ENCODE data around the gene LAMA5. TPM values are rescaled to one million over a fixed set of nuclear protein-coding genes. Genes with fewer than 3 reads are reported as not detected.
A peak's percentile ranks its signal among the peaks of the same experiment; 100 is the strongest.

Gene LAMA5
- total RNA-seq, 1 experiment from 2014 or later: 28.3 TPM

GRCh38 chr20:62267543-62267942 is 99.6 kb downstream of the LAMA5 start:
- in situ Hi-C loops (cut with HindIII; ENCODE audit: low sequenced_read_pairs): no loop called here
- peak; percentile 60 for DNase-seq (ENCODE audit: low spot score)

GRCh38 chr20:62266851-62267250 is 100.3 kb downstream of the LAMA5 start:
- in situ Hi-C loops (cut with HindIII; ENCODE audit: low sequenced_read_pairs): no loop called here
- DNase-seq (ENCODE audit: low spot score): no peak

DNA sequence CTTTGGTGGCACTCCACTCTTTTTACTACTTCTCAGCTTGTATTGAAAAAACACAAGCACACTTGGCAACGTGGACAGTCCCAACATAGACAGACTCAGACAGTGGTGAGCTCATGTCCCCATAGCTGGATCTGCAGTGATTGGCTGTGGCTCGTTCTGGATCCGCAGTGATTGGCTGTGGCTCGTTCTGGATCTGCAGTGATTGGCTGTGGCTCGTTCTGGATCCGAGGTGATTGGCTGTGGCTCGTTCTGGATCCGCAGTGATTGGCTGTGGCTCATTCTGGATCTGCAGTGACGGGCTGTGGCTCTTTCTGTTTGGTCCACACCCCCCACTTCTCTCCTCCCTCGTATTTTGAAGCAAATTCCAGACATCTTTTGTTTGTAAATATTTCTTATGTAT is 100.8 kb downstream of the LAMA5 start:
- no peak for DNase-seq (ENCODE audit: low spot score)
- in situ Hi-C loops (cut with HindIII; ENCODE audit: low sequenced_read_pairs): no loop called here

GRCh38 chr20:62265365-62265764 is 101.7 kb downstream of the LAMA5 start:
- no peak for DNase-seq (ENCODE audit: low spot score)
- in situ Hi-C loops (cut with HindIII; ENCODE audit: low sequenced_read_pairs): no loop called here

DNA sequence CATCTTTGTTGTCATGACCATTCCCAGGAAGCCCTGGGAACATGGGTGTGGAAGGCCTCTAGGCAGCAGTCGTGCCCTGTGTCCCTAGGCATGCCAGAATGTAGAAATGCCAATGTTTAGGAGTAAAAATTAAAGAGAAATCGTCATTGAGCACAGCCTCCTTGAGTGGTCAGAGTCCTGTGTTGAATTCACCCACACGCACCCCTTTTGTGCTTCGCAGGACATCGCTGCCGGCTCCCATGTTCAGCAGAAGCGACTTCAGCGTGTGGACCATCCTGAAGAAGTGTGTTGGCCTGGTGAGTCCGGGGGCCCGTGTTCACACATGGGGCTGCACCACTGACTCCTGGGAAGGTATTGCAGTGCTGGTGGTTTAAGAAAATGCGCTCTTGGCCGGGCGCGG is 103.7 kb downstream of the LAMA5 start:
- DNase-seq (ENCODE audit: low spot score): no peak
- in situ Hi-C loops (cut with HindIII; ENCODE audit: low sequenced_read_pairs): no loop called here

DNA sequence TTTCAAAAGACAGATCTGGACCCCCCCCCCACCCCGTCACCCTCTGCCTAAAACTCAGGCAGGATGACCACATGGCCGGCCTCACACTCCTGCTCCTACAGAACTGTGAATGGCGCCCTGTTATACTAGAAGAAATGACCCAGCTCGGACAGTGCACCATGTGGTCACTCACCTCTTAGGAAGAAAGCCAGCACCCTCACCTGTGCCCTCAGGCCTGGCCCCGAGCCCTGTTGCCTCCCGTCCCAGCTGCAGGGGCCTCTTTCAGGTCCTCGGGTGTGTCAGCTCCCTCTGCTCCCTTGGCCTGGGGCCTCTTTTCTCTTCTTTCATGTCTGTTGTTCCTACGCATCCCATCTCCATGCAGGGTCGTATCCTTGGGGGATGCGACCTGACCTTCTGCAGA is 105.0 kb downstream of the LAMA5 start:
- in situ Hi-C loops (cut with HindIII; ENCODE audit: low sequenced_read_pairs): no loop called here
- DNase-seq (ENCODE audit: low spot score): no peak

GRCh38 chr20:62259294-62259565 is 107.9 kb downstream of the LAMA5 start:
- in situ Hi-C loops (cut with HindIII; ENCODE audit: low sequenced_read_pairs): no loop called here
- DNase-seq (ENCODE audit: low spot score): no peak

Other genes starting within 250 kb of the LAMA5 start
- gene LSM14B, start 244.8 kb downstream of the LAMA5 start, total RNA-seq (2014; rRNA removed; shearing (Covaris generic)): 73.9 and 86.4 TPM in 2 replicates
- 631 and 699 TPM in 2 replicates for gene PSMA7, start 223.9 kb downstream of the LAMA5 start, total RNA-seq (2014; rRNA removed; shearing (Covaris generic))
- 9.6 and 13.2 TPM in 2 replicates for gene SS18L1, start 223.5 kb downstream of the LAMA5 start, total RNA-seq (2014; rRNA removed; shearing (Covaris generic))
- 30.6 and 48.2 TPM in 2 replicates for gene MTG2, start 184.3 kb downstream of the LAMA5 start, total RNA-seq (2014; rRNA removed; shearing (Covaris generic))
- not detected in 2 replicates for gene HRH3, start 147.0 kb downstream of the LAMA5 start, total RNA-seq (2014; rRNA removed; shearing (Covaris generic))
- 18.0 and 19.6 TPM in 2 replicates for gene OSBPL2, start 128.8 kb downstream of the LAMA5 start, total RNA-seq (2014; rRNA removed; shearing (Covaris generic))
- 209 and 255 TPM in 2 replicates for gene ADRM1, start 64.3 kb downstream of the LAMA5 start, total RNA-seq (2014; rRNA removed; shearing (Covaris generic))
- 1,245 and 1,753 TPM in 2 replicates for gene RPS21, start 19.8 kb upstream of the LAMA5 start, total RNA-seq (2014; rRNA removed; shearing (Covaris generic))
- 4.2 and 7.2 TPM in 2 replicates for gene CABLES2, start 40.0 kb upstream of the LAMA5 start, total RNA-seq (2014; rRNA removed; shearing (Covaris generic))
- gene RBBP8NL, start 60.2 kb upstream of the LAMA5 start, total RNA-seq (2014; rRNA removed; shearing (Covaris generic)): not detected in 2 replicates
- gene GATA5, start 108.7 kb upstream of the LAMA5 start, total RNA-seq (2014; rRNA removed; shearing (Covaris generic)): 0.18 and 0.71 TPM in 2 replicates